Neural progenitor cell (in vitro differentiated cells): ENCODE results near the gene ELMO1. TPM values are rescaled to one million over a fixed set of nuclear protein-coding genes. Genes with fewer than 3 reads are reported as not detected.
A peak's percentile ranks its signal among the peaks of the same experiment; 100 is the strongest.

Experiments
- DNase-seq: peaks from one replicate; pipeline ENCODE4 v3.0.0-alpha.2; 2016; ENCODE audit warnings: low spot score
- H2AFZ ChIP-seq: fragments of 200-600 bp; sonication (generic); replicated peaks from 2 replicates; pipeline ENCODE4 v1.6.1; 2016; ENCODE audit warnings: antibody characterized with exemption
- H3F3A ChIP-seq: fragments of 200-600 bp; sonication (generic); 2 replicates; pipeline ENCODE4 v1.6.1; 2016; ENCODE audit warnings: antibody characterized with exemption, low read depth
- H3K27ac ChIP-seq: fragments of 200-600 bp; sonication (generic); 2 replicates; pipeline ENCODE4 v1.5.1; 2016; ENCODE audit warnings: mild to moderate bottlenecking
- H3K27me3 ChIP-seq: fragments of 200-600 bp; sonication (generic); 2 replicates; pipeline ENCODE4 v1.6.1; 2016; ENCODE audit warnings: mild to moderate bottlenecking, moderate library complexity
- H3K36me3 ChIP-seq: fragments of 200-600 bp; sonication (generic); 2 replicates; pipeline ENCODE4 v1.5.1; 2016
- H3K4me1 ChIP-seq: fragments of 200-600 bp; sonication (generic); 2 replicates; pipeline ENCODE4 v1.6.1; 2016; ENCODE audit warnings: mixed run types
- H3K4me2 ChIP-seq: fragments of 200-600 bp; sonication (generic); 2 replicates; pipeline ENCODE4 v1.6.1; 2016
- H3K4me3 ChIP-seq: fragments of 200-600 bp; sonication (generic); 2 replicates; pipeline ENCODE4 v1.5.1; 2016
- H3K79me2 ChIP-seq: fragments of 200-600 bp; sonication (generic); 2 replicates; pipeline ENCODE4 v1.6.1; 2016; ENCODE audit warnings: low read depth
- H3K9ac ChIP-seq: fragments of 200-600 bp; sonication (generic); 2 replicates; pipeline ENCODE4 v1.6.1; 2016
- H3K9me3 ChIP-seq: fragments of 200-600 bp; sonication (generic); 2 replicates; pipeline ENCODE4 v1.5.1; 2016; ENCODE audit warnings: low read depth
- H4K20me1 ChIP-seq: fragments of 200-600 bp; sonication (generic); 2 replicates; pipeline ENCODE4 v1.6.1; 2016; ENCODE audit warnings: low read depth
- H3K27ac Mint-ChIP-seq: 3 replicates; pipeline ENCODE4 v1.8.0; 2021; ENCODE audit warnings: mixed read lengths
- H3K27me3 Mint-ChIP-seq: 2 replicates; pipeline ENCODE4 v1.8.0; 2022; ENCODE audit warnings: low read depth, mild to moderate bottlenecking, inconsistent platforms, moderate library complexity, mixed read lengths; ENCODE audit not compliant: insufficient read depth
- H3K36me3 Mint-ChIP-seq: 3 replicates; pipeline ENCODE4 v1.8.0; 2021; ENCODE audit warnings: mixed read lengths
- H3K4me1 Mint-ChIP-seq: 3 replicates; pipeline ENCODE4 v1.8.0; 2021; ENCODE audit warnings: mixed read lengths
- H3K4me3 Mint-ChIP-seq: 3 replicates; pipeline ENCODE4 v1.8.0; 2021; ENCODE audit warnings: mild to moderate bottlenecking, moderate library complexity, mixed read lengths
- H3K9me3 Mint-ChIP-seq: 3 replicates; pipeline ENCODE4 v1.8.0; 2020; ENCODE audit warnings: mixed read lengths
- EZH2 ChIP-seq: fragments of 200-600 bp; sonication (generic); IDR thresholded peaks from 2 replicates; pipeline ENCODE4 v1.6.1; 2017; ENCODE audit warnings: antibody characterized with exemption, mild to moderate bottlenecking, moderate library complexity
- EZH2phosphoT487 ChIP-seq: fragments of 200-600 bp; sonication (generic); IDR thresholded peaks from 2 replicates; pipeline ENCODE4 v1.6.1; 2017; ENCODE audit warnings: antibody characterized with exemption
- total RNA-seq: library from RNA; depleted of rRNA; stranded (reverse); fragments of >200 nt; gene quantifications from 2 replicates; pipeline ENCODE4 v1.2.3, GENCODE V29; 2015; ENCODE audit warnings: low replicate concordance
- TF ChIP-seq, protein P1 (sequence below): fragments of 200-600 bp; sonication (generic); IDR thresholded peaks from 2 replicates; pipeline ENCODE4 v1.5.1; 2017; ENCODE audit warnings: antibody characterized with exemption, mild to moderate bottlenecking

Gene ELMO1
- total RNA-seq, 1 donor from 2014 or later, result 22.0 TPM

DNA sequence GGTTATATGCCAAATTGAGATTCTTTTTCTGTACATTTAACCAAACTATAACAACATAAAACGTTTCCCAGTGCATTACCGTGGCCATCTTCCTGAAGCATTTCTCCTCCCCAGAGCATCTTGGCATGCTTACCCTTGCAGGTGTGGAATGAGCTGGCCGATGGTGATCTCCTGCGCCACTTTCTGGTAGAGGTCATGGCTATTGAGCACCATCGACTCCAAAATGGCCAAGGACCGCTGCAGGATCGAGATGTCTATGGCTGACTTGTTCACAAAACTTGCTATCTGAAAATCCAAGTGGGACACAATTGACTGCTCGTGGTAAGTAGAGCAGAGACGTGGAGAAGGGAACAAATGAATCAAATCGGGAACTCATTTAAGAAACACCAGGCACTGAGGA lies 223.9 kb downstream of the ELMO1 start:
- peak overlapping the region; percentile 46 for H3K27ac Mint-ChIP-seq
- peaks cover 6% of the 10 kb centered on the region for H3K27me3 Mint-ChIP-seq
- Histone ChIP-seq H3K9ac (no peak overlapping the region), H3K4me1 (no peaks in the 10 kb centered on the region), H3K27ac (no peak overlapping the region), H4K20me1 (no peaks in the 10 kb centered on the region), H3K36me3 (no peaks in the 10 kb centered on the region), H3K4me2 (no peak overlapping the region), H3K4me3 (no peak overlapping the region), H3K9me3 (no peaks in the 10 kb centered on the region), H2AFZ (no peak overlapping the region), H3K79me2 (no peaks in the 10 kb centered on the region), H3K27me3 (no peaks in the 10 kb centered on the region), H3F3A (no peaks in the 10 kb centered on the region)
- H3K9me3 Mint-ChIP-seq, result no peaks in the 10 kb centered on the region
- H3K36me3 Mint-ChIP-seq, result no peaks in the 10 kb centered on the region
- TF ChIP-seq EZH2phosphoT487 (no peak), EZH2 (no peak)
- TF ChIP-seq, protein P1, sequence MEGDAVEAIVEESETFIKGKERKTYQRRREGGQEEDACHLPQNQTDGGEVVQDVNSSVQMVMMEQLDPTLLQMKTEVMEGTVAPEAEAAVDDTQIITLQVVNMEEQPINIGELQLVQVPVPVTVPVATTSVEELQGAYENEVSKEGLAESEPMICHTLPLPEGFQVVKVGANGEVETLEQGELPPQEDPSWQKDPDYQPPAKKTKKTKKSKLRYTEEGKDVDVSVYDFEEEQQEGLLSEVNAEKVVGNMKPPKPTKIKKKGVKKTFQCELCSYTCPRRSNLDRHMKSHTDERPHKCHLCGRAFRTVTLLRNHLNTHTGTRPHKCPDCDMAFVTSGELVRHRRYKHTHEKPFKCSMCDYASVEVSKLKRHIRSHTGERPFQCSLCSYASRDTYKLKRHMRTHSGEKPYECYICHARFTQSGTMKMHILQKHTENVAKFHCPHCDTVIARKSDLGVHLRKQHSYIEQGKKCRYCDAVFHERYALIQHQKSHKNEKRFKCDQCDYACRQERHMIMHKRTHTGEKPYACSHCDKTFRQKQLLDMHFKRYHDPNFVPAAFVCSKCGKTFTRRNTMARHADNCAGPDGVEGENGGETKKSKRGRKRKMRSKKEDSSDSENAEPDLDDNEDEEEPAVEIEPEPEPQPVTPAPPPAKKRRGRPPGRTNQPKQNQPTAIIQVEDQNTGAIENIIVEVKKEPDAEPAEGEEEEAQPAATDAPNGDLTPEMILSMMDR, result no peak
- H3K4me1 Mint-ChIP-seq, result peaks cover 3% of the 10 kb centered on the region
- H3K4me3 Mint-ChIP-seq, result no peak overlapping the region
- DNase-seq, result no peak

DNA sequence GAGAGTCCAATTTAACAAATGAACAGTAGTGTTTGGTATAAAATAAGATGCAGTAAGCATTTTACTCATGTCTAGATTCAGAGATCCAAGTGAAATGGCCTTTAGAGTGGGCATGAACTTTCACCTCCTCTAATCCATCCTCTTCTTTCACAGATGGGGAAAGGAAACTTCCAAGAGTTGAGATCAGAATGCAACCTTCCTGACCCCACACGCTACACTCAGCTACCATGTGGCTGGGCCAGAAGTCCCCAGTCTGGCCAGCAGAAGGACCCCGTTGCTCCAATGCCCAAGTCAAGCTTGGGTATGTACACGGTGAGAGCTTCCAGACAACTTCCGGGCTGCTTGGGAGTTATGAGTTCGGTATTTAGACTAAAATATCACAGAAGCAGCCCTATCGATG lies 228.0 kb downstream of the ELMO1 start:
- Mint-ChIP-seq H3K9me3 (no peaks in the 10 kb centered on the region), H3K27ac (no peak overlapping the region), H3K27me3 (peaks cover 3% of the 10 kb centered on the region), H3K4me3 (no peak overlapping the region), H3K36me3 (no peaks in the 10 kb centered on the region), H3K4me1 (peaks cover 11% of the 10 kb centered on the region)
- Histone ChIP-seq H3K4me3 (no peak overlapping the region), H3K4me1 (peaks cover 10% of the 10 kb centered on the region), H3K9ac (no peak overlapping the region), H3K9me3 (no peaks in the 10 kb centered on the region), H3F3A (no peaks in the 10 kb centered on the region), H3K36me3 (no peaks in the 10 kb centered on the region), H3K27me3 (no peaks in the 10 kb centered on the region), H3K4me2 (no peak overlapping the region), H3K79me2 (no peaks in the 10 kb centered on the region), H2AFZ (no peak overlapping the region), H4K20me1 (no peaks in the 10 kb centered on the region), H3K27ac (no peak overlapping the region)
- TF ChIP-seq EZH2phosphoT487 (no peak), EZH2 (no peak)
- TF ChIP-seq, protein P1, result no peak
- DNase-seq, result no peak

DNA sequence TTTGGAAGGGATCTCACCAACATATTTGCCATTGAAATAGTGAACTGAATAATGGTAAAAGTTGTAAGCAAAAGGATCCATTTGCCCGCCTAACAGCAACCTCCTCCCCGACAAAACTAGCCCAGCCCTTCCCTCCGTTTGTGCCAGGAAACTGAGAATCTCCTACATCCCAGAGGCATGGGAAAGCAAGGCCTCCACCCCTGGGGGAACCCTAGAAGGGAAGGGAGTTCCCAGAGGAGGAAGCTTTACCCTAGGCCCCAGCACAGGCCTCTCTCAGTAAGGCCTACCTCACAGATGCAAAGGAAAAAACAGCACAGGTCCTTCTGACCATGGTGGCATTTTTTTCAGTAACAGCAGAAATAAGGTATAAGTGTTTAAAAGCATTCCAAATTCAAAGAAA lies 229.7 kb downstream of the ELMO1 start:
- Histone ChIP-seq H3K4me1 (peaks cover 13% of the 10 kb centered on the region), H2AFZ (no peak overlapping the region), H3K9me3 (no peaks in the 10 kb centered on the region), H3K4me2 (no peak overlapping the region), H3F3A (no peaks in the 10 kb centered on the region), H3K27ac (no peak overlapping the region), H3K4me3 (no peak overlapping the region), H3K79me2 (no peaks in the 10 kb centered on the region), H3K36me3 (no peaks in the 10 kb centered on the region), H4K20me1 (no peaks in the 10 kb centered on the region), H3K9ac (no peak overlapping the region), H3K27me3 (no peaks in the 10 kb centered on the region)
- Mint-ChIP-seq H3K36me3 (no peaks in the 10 kb centered on the region), H3K27me3 (peaks cover 2% of the 10 kb centered on the region), H3K4me1 (peaks cover 19% of the 10 kb centered on the region), H3K4me3 (no peak overlapping the region), H3K9me3 (no peaks in the 10 kb centered on the region), H3K27ac (no peak overlapping the region)
- DNase-seq, result peak; percentile 22
- TF ChIP-seq EZH2 (no peak), EZH2phosphoT487 (no peak)
- TF ChIP-seq, protein P1, result no peak
